PFSK-1 (cell line): ENCODE results near the gene MIS18A.

Experiments
- FOXP2 ChIP-seq: optimal IDR thresholded peaks from 2 replicates; pipeline ENCODE3; 2011; ENCODE audit warnings: borderline replicate concordance, control low read depth, inconsistent platforms; ENCODE audit not compliant: insufficient read depth; ENCODE audit errors: extremely low read length, extremely low read depth
- POLR2AphosphoS5 ChIP-seq: IDR thresholded peaks from 2 replicates; pipeline ENCODE4 v1.6.1; 2012; ENCODE audit warnings: low read depth, mild to moderate bottlenecking, control low read depth, low read length, moderate library complexity
- SIN3A ChIP-seq: IDR thresholded peaks from 2 replicates; pipeline ENCODE4 v1.6.1; 2012; ENCODE audit warnings: mild to moderate bottlenecking, low read length, moderate library complexity, borderline replicate concordance; ENCODE audit not compliant: insufficient read depth
- TAF1 ChIP-seq: IDR thresholded peaks from 2 replicates; pipeline ENCODE4 v1.6.1; 2012; ENCODE audit warnings: low read length, control low read depth, borderline replicate concordance; ENCODE audit not compliant: insufficient read depth
- TF ChIP-seq, protein P1 (sequence below), 2 experiments: IDR thresholded peaks; 2 replicates each; pipeline versions ENCODE4 v1.6.1 to v1.8.0; 2011 to 2012; ENCODE audit warnings: low read depth in 2 of 2, low read length in 2 of 2, control low read depth in 1 of 2, inconsistent platforms in 1 of 2, mild to moderate bottlenecking in 1 of 2, moderate library complexity in 1 of 2; ENCODE audit not compliant: insufficient read depth in 1 of 2

- TF ChIP-seq FOXP2 (no peak), TAF1 (no peak), POLR2AphosphoS5 (no peak), SIN3A (no peak)
- TF ChIP-seq, protein P1, sequence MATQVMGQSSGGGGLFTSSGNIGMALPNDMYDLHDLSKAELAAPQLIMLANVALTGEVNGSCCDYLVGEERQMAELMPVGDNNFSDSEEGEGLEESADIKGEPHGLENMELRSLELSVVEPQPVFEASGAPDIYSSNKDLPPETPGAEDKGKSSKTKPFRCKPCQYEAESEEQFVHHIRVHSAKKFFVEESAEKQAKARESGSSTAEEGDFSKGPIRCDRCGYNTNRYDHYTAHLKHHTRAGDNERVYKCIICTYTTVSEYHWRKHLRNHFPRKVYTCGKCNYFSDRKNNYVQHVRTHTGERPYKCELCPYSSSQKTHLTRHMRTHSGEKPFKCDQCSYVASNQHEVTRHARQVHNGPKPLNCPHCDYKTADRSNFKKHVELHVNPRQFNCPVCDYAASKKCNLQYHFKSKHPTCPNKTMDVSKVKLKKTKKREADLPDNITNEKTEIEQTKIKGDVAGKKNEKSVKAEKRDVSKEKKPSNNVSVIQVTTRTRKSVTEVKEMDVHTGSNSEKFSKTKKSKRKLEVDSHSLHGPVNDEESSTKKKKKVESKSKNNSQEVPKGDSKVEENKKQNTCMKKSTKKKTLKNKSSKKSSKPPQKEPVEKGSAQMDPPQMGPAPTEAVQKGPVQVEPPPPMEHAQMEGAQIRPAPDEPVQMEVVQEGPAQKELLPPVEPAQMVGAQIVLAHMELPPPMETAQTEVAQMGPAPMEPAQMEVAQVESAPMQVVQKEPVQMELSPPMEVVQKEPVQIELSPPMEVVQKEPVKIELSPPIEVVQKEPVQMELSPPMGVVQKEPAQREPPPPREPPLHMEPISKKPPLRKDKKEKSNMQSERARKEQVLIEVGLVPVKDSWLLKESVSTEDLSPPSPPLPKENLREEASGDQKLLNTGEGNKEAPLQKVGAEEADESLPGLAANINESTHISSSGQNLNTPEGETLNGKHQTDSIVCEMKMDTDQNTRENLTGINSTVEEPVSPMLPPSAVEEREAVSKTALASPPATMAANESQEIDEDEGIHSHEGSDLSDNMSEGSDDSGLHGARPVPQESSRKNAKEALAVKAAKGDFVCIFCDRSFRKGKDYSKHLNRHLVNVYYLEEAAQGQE (IDR thresholded peaks at IDR 0.05; ENCODE audit: insufficient read depth in 1 of 2, low read depth in 2 of 2, low read length in 2 of 2), result no peak
Observed at GRCh38 chr21:32299695-32300094, 20.8 kb upstream of the MIS18A start.
